CD4-positive, alpha-beta T cell treated with Interleukin-6 at 100 ng/mL for 8 hours (primary cell): Measurements from ENCODE around the gene BIRC5.
"Not testable (repeated sequence)": the region's sequence is repeated elsewhere in the genome, so short reads cannot be mapped to it uniquely, and the experiment has no call there.

Source experiments
- DNase-seq: peaks from one replicate; pipeline ENCODE4 v3.0.0-alpha.2; 2020; ENCODE audit warnings: mixed read lengths, low spot score

BIRC5 gene

DNA sequence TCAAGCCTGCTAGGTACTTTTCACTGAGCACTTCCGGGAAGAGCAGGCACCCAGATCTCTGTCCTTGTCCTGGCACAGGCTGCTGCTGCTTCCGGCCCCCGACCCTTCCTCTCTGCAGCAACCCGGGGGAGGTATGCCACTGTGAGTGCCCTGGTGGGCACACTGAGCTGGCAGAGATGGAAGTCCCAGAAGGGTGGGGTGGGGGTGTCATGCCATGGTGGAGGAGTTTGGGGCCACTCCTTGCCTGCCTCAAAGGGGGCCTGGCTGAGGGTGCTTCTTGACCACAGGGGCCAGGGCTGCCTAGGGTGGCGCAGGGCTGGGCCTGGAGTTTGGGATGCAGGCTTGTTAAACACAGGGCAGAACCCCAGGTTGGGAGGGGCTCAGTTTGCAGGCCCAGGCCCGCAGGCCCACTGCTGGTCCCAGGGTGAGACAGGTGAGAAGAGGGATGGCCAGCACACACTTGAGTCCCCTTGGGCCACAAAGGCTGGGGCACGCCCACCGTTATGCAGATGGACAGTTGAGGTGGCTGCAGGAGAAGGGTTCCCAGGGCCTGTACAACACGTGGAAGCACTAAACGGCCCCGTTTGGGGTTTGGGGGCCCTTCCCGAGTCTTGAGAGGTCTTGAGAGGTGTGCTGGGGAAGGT is 26.1 kb downstream of the BIRC5 start:
- DNase-seq = no peak

DNA sequence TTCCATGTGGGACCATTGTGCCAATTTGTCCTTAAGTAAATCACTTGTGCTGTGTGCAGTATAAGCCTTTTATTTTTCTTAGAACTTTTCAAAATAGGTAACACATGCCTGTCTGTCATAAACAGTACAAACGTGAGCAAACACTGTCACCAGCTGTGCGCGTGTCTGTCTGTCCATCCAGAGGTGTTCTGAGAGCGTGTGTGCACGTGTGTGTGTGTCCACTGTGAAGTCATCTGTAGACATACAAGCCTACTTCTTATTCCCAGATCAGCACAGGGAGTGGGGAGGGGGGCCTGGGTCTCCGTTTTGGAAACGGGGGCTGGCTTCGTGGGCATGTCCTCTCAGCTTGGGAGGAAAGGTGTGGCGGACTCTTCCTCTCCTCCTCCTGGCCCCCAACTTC is 26.8 kb downstream of the BIRC5 start:
- no peak for DNase-seq

DNA sequence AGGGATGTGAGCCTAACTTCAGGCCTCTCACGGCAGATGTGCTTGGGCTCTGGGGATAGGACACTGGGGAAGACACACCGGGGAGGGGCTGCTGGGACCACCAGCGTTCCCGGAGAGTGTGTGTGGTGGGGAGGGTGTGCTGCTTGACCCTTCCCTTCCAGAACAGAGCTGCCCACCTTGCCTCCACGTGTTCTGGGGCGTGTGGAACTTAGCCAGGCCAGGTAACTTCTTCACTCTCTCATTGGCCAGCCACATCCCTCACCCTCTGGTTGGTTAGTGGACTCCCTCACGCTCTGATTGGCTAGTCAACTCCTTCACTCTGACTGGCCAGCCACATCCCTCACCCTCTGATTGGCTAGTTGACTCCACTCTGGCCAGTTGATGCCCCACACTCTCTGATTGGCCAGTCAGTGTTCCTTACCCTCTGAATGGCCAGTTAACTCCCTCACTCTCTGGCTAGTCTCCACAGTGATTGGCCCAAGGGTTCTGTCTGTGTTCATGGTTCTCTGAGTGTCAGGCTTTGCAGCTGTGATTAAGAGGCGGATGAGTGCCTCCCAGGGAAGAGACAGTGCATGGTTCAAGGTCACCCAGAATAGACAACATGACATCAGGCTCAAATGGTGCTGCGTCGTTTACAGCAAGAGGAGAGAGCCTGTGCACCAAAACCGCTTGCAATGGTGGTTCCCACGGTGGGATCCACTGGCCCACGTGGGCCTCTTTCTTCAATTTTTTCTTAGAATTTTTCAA is 27.4 kb downstream of the BIRC5 start:
- DNase-seq = no peak

DNA sequence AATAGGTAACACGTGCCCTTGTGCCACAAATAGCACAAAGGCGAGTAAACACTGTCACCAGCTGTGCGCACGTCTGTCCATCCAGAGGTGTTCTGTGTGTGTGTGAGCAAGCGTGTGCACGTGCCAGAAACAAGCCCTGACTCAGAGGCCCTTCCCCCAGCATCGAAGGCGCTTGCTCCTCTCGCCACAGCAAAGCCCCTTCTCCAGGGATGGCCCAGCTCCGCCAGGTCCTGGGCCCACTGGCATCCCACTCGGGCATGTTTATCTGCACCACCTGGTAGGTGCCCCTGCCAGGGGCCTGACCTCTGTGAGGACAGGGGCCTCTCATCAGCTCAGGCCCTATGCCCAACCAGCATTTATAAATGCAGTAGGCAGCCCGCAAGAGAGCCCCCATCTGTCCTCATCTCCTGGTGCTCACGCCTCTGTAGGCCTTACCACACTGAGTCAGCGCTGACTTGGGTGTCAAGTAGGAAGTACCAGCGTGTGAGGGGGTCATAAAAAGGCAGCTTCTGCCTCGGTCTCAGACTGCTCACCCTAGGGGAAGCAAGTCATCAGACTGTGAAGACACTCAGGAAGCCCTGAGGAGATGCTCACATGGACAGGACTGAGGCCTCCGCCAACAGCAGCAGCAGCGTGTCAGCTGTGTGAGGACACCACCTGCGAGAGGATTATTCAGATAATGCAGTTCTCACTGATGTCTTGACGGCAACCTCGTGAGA is 28.1 kb downstream of the BIRC5 start:
- DNase-seq = no peak

DNA sequence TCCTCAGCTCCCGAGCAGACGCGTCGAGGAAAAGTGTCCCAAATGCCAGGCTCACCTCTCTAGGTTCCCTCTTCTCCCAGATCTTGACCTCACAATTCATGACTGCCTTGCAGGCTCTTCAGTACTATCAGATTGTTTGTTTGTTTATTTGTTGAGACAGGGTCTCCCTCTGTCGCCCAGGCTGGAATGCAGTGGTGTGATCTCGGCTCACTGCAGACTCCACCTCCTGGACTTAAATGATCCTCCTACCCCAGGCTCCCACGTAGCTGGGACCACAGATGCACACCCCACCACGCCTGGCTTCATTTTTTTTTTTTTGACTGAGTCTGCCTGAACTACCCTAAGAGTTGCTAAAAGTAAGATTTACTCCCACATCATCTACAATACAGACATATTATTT is 33.3 kb downstream of the BIRC5 start:
- no peak for DNase-seq

DNA sequence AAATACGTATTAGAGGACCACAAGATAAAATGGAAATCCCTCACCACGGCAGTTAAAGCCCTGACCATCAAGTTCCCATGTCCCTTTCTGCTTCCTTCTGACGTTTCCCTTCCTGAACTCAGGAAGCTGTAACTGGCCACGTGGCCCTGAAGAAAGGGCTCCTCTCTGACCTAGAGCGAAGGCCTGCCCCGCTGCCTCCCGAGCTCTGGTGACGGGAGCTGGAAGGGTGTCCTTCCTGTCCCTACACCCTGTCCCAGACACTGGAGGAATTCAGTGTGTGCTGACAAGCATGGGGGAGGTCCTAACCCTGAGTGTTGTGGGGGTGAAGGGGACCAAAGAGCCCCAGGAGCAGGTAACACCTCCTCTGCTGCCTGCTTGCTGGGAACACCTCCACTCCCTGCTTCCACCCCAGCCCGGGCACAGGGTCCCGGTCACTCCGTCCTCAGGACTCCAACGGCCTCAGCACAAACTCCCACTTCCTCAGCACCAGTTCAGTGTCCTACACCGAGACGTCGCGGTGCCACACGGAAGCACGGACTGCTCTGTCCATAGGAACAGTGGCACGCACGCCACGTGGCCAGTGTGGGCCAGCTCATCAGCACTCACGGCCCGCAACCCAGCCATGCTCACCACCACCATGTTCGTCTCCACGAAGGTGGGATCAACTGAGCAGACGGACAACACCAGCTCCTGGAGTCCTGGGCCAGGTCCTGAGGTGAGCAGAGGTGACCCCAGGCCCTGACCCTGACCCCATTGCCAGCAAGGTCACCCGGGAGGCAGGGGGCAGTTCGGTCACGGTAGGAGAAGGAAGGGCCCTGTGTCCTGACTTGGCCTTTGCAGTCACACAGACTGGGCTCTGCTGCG is 34.2 kb downstream of the BIRC5 start:
- DNase-seq = no peak

DNA sequence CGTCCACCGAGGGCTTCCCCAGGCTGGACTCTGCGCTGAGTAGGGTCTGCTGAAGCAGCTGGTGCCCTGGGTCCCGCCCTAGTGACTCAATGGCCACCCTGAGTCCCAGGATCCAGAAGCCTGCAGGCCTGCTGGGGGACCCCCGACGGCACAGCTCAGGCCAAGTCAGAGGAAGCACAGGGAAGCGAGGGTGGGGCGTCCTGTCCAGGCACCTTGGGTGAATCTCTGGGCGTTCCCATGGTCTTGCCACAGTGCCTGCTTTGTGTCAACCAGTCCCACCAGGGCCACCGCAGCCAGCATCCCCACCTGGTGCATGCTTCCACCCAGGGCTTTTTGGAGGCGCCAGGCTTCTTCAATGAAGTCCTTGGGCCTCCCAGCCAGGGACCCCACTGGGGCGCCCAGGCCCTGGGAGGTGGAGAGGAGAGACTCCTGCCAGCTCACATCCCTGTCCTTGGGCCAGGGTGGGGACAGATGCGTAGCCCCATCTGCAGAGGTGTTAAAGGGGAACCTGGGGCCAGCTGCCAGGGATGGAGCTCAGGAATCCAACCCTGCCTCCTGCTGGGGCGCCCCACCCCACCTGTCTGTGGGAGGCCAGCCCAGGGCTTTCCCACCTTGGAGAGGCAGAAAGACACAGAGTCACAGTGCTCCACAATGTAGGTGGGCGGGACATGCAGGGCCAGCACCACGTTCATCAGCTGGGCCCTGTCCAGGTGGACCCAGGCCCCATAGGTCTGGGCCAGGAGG is 35.2 kb downstream of the BIRC5 start:
- no peak for DNase-seq

DNA sequence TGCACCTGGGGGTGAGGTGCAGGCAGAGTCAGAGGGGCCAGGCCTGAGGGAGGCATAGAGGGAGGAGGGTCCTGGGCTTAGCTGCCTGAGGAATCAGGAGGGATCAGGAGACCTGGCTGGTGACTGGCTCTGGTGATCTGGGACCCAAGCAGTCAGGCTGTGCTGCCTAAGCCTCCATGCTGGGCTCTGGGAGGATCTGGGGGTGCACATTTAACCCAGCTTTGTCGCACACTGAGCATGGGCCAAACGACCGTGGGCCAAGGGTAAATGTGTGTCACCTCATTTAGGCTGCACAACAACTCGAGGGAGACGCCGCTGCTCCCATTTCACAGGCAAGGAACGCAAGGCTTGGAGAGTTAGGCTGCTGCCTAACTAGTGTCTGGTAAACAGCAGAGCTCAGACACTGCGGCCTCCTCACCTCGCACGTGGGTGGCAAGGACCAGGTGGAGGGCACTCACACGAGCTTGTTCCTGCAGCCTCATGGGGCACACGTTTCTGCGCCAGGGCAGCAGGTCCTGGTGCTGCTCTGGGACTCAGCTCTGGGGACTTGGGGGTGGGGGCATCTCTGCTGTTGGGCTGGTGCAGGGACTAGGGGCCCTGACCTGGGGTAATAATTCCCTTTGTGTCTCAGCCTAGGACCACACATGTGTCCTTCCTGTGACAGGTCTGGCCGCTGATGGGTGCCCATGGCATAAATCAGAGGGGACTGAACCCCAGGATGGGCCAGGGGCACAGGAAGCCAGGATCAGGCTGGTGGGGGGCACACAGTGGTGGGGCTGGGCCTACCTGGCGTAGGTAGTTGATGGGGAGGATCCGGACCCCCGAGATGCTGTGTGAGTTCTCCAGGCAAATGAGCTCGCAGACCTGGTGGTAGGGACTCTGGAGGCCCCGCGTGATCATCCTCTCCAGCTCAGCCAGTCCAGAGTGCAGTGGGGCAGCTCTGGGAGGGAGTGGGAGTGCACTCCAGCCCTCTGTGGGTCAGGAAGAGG is 36.1 kb downstream of the BIRC5 start:
- no peak for DNase-seq

DNA sequence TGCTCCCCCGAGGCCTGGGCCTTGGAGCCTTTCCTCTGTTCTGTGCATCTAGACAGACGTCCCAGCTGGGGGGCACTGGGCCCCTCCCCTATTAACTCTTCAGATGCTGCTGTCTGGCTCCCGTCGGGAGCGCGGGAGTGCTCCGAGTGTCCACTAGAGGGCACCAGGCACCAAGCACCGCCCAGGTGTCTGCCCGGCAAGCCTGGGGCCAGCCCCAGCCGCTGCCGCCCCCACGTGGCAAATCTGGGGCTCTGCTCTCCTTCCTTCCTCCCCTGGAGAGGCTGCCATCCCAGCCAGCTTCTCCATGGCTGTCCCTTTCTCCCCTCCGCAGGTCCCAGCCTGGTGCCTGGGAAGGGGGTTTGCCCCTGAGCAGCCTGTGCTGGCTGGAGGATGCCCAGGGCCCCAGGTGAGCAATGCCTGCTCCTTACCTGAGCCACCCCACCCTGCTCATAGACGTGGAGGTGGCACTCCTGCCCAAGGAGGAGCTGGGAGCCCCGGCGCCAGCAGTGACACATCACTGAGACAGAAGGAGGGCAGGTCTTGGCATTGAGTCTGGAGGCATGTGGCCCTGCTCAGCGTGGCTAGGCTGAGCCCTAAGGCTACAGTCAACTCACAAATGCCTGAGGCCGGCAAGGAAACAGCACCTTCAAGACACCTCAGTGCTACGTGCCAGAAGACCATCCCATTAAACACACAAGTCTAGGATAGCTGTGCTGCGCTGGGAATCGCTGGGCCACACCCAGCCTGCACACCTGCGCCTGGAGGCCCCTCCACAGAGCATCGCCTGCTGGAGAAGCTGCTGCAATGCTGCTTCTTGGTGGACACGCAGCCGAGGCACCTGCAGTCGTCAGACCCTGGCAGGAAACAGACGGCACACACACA is 37.1 kb downstream of the BIRC5 start:
- peak; percentile 84 for DNase-seq

DNA sequence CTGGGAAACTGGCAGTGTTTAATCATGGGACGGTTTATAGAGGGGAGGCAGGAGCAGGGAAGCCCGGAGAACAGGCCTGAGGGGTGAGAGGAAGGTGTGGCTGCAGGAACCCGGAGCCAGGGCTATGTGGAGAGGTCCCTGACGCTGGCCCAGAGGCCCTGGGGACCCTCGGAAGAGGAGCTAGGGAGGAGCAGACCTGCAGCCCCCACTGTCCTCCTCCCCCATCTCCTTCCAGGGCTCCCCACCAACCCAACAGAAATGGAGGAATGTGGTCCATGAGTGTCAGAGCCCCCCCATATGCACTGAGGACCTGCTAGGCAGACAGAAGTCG is 37.7 kb downstream of the BIRC5 start:
- DNase-seq = no peak

DNA sequence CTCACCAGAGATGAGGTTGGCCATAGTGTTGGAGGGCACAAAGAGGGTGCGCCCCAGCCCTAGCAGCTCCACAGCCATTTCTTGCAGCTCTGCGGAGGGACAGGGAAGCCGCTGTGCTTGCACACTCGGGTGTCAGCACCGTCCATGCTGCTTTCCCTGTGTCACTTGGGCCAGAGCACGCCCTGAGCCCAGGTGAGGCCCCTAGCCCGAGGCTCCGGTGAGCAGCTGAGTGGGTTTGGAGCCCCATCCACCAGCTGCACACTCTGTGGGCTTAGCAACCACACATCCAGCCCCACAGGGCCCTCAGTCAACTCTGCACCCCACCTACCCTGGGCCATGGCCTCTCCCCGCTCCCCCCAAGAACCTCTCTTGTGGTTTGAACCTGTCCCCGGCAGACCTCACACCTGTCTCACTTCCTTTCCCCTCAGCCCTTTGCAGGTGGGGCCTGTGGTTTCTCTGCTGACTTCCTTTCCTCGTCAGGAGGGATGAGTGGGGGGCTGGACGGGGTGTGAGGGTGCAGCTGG is 38.1 kb downstream of the BIRC5 start:
- peak; percentile 92 for DNase-seq

DNA sequence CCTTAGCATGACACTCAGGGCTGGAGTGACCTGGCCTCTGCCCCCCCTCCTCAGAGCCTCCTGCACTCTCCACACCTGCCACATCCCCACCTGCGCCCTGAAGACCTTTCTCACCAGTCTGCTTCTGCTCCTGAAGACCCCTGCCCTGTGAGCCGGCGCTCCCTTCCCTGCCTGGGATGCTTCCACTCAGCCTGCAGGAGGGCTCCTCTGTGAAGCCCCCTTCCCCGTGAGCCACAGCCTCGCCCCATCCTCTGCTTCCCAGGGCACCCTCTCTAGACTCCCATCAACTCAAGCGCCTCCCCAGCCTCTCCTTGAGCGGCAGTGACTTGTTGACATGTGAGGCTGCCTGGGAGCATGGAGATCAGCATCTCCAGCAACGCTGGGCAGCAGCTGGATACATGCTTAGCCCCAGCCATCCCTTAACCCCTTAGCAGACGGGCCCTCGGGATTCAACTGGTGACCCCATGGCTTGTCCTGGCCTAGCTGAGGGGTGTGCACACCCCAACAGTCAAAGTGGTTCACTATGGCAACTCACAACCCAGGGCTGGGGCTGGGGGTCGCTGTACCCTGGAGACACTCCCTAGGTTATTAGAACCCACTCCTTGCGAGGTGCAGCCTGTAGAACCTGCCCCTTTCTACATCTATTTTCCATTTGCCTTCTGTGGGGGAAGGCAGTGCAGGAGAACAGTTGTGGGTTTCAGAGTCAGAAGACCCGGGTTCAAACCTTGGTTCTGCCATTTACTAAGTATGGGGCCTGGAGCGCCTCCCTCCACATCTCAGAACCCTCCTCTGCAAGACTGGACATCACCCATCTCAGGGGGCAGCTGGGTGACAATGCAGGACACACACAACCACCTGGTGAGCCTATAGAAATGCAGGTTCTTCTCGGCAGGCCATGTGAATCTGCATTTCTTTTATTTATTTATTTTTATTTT is 38.9 kb downstream of the BIRC5 start:
- peak; percentile 27 for DNase-seq

DNA sequence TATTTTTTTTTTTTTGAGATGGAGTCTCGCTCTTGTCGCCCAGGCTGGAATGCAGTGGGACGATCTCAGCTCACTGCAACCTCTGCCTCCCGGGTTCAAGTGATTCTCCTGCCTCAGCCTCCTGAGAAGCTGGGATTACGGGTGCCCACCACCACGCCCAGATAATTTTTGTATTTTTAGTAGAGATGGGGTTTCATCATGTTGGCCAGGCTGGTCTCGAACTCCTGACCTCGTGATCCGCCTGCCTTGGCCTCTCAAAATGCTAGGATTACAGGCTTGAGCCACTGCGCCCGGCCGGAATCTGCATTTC is 39.5 kb downstream of the BIRC5 start:
- DNase-seq = not testable (repeated sequence)

DNA sequence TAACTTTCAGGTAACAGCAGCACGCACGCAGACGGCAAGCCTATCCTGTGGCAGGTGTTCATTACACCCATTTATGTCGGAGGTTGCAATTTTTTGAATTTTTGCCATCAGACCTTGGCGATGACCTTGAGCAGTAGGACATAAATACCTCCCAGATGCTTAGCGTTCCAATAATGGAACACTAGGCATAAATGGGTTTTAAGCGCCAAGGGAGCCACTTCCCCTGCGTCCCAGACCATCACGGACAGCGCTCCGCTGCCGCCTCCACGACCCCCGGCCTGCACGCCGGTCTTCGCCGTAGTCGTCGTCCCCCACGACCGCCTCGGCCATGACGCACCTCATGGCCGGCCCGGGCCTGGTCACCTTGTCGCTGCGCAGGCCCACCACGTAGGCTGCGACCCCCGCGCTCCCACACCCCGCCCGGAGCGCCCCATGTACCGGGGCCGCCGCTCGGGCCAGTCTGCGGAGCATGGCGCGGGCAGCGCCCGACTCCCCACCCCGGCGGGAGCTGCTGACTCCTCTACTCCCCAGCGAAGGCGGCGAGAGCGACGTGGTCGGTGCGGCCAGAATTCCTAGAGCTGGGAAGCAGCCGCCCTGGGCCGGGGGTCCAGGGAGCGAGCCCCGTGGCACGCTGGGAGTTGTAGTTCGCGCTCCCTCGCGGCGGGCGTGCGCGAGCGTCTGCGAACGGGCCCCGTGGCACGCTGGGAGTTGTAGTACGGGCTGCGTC is 40.1 kb downstream of the BIRC5 start:
- peak; percentile 81 for DNase-seq

DNA sequence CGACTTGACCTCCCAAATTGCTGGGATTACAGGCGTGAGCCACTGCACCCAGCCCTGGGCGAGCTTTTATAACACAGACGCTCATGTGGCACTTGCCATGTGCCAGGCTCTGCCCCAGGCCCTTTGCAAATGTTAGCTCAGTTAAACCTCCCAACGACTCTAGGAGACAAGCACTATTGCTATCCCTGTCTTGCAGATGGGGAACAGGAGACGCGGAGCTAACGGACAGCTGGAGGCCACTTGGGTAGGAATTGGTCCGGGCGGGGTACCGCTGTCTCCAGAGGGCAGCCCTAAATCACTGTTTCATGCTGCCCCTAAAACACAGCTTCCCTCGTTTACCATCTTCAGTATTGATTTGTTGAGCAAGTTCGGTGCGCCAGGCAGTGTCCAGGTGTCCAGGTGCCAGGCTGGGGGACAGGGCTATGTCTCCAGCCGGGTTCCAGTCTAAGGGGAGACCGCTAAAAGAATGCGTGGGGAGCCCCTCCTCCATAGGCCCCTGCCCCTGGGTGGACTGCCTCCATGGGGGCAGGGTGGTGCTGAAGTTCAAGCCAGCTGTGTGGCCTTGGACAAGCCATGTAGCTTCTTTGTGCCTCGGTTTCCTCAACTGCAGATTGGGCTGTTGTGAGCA is 41.1 kb downstream of the BIRC5 start:
- no peak for DNase-seq

DNA sequence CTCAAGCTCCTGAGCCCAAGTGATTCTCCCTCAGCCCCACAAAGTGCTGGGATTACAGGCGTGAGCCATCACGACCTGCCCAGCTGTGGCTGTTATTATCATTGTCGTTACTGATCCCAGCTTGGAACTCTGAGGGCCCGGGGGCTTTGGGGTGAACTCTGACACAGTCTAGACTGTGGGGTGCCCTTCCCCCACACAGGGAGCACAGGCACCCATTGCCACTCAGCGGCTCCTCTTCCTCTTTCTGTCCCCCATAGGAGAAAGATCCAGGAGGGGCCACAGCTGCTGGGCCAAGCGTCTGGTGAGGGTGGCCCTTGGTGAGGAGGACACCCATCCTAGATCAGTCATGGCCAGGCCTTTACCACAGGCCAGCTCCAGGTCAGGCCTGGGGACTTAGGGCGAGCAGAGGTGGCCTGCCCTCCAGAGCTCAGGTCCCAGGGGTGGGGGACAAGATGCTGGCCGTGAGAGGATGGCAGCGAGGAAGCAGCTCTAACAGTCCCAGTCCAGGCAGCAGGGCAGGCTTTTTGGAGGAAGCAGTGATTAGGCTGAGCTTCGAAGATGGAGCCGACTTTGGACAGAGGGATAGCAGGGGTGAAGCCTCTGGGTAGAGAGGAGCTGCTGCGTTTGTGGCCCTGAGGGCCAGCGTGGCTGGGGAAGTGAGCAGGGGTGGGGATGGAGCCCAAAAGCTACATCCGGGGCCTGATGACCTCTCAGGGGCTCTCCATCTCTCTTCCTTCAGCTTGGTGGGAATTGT is 42.1 kb downstream of the BIRC5 start:
- DNase-seq = no peak
